Prostate gland (tissue), 1 donor: Measurements from ENCODE around the gene FAM131A.
A peak's percentile ranks its signal among the peaks of the same experiment; 100 is the strongest.

Experiments
- POLR2A ChIP-seq: fragments of 450-650 bp; IDR thresholded peaks from one replicate; pipeline ENCODE4 v1.6.1; 2016; ENCODE audit warnings: antibody characterized with exemption, mild to moderate bottlenecking
- POLR2AphosphoS5 ChIP-seq: sonication (generic); formaldehyde crosslinking; IDR thresholded peaks from one replicate; pipeline ENCODE4 v1.6.1; 2017; ENCODE audit warnings: antibody characterized with exemption

DNA sequence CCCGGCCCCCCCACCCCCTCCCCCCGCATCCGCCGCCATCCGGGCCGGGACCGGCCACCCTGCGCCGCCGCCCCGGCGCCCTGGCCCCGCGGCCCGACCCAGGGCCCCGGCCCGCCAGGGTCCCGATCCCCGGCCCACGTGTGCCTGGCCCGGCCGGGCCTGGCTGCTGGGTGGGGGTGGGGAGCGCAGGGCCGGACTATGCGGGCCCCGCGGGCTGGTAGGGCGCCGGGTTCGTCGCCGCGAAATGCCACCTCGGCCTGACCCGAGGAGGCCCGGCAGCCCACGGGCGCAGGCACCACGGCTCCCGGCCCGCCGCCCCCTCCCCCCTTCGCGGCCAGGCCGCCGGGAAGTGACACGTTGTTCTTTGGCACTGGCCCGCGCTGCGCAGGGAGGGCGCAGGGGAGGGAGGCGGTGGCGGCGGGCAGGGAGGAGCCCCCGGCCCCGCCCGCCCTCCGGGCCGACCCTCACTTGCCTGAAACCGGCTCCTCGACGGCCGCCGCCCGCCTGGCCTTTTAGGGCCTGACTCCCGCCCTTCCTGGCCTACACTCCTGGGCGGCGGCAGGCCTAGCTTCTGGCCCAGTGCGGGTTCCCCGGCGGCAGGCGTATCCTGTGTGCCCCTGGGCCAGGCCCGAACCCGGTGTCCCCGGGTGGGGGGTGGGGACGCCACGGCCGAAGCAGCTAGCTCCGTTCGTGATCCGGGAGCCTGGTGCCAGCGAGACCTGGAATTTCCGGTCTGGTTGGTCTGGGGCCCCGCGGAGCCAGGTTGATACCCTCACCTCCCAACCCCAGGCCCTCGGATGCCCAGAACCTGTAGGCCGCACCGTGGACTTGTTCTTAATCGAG, 22.5 kb upstream of the FAM131A start:
- TF ChIP-seq POLR2A (peak; percentile 39), POLR2AphosphoS5 (peak; percentile 42)
